ENCODE results near the gene PCBP2. TPM values are rescaled to one million over a fixed set of nuclear protein-coding genes. Genes with fewer than 3 reads are reported as not detected.

PCBP2 gene
- total RNA-seq, 1 donor from 2014 or later = 1,170 TPM

DNA sequence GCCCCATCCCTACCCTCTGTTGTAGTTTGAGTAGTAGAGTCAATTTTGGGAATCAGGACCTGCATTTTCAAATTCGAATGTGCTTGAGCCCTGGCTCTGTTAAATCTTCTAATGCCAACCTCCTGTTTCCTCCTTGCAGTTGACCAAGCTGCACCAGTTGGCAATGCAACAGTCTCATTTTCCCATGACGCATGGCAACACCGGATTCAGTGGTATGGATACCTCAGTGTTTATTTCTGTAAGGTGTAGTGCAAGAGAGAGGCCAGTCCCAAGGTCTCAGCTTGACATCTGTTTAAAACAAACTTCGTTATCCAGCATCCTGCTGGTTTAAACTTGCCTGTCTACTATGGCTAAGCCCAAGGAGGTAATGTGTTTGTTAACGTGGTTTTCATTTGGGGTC is 15.2 kb downstream of the PCBP2 start:
- no peak overlapping the region for H3K4me3 Mint-ChIP-seq (ENCODE audit: unreplicated experiment)
- H3K27ac Mint-ChIP-seq (ENCODE audit: unreplicated experiment) = no peak overlapping the region
- no peaks in the 10 kb centered on the region for H3K36me3 Mint-ChIP-seq (ENCODE audit: unreplicated experiment)
- no peak for TF ChIP-seq CTCF (IDR thresholded peaks at IDR 0.05; ENCODE audit: partially characterized antibody, unreplicated experiment)
- peaks cover 6% of the 10 kb centered on the region for H3K27me3 Mint-ChIP-seq (ENCODE audit: unreplicated experiment)
- H3K9me3 Mint-ChIP-seq (ENCODE audit: unreplicated experiment) = no peaks in the 10 kb centered on the region
- peaks cover 7% of the 10 kb centered on the region for H3K4me1 Mint-ChIP-seq (ENCODE audit: low read depth, unreplicated experiment)
- DNase-seq = no peak

- H3K4me3 Mint-ChIP-seq (ENCODE audit: unreplicated experiment) = no peak overlapping the region
- H3K36me3 Mint-ChIP-seq (ENCODE audit: unreplicated experiment) = no peaks in the 10 kb centered on the region
- H3K27me3 Mint-ChIP-seq (ENCODE audit: unreplicated experiment) = peaks cover 6% of the 10 kb centered on the region
- TF ChIP-seq CTCF (IDR thresholded peaks at IDR 0.05; ENCODE audit: partially characterized antibody, unreplicated experiment) = no peak
- H3K4me1 Mint-ChIP-seq (ENCODE audit: low read depth, unreplicated experiment) = peaks cover 7% of the 10 kb centered on the region
- DNase-seq = no peak
- no peak overlapping the region for H3K27ac Mint-ChIP-seq (ENCODE audit: unreplicated experiment)
- no peaks in the 10 kb centered on the region for H3K9me3 Mint-ChIP-seq (ENCODE audit: unreplicated experiment)
Observed at GRCh38 chr12:53467880-53468279, 16.0 kb downstream of the PCBP2 start.

- Mint-ChIP-seq H3K27me3 (ENCODE audit: unreplicated experiment) (peaks cover 6% of the 10 kb centered on the region), H3K27ac (ENCODE audit: unreplicated experiment) (peak overlapping the region; percentile 76), H3K9me3 (ENCODE audit: unreplicated experiment) (no peaks in the 10 kb centered on the region), H3K4me1 (ENCODE audit: low read depth, unreplicated experiment) (peaks cover 7% of the 10 kb centered on the region), H3K36me3 (ENCODE audit: unreplicated experiment) (no peaks in the 10 kb centered on the region), H3K4me3 (ENCODE audit: unreplicated experiment) (no peak overlapping the region)
- TF ChIP-seq CTCF (IDR thresholded peaks at IDR 0.05; ENCODE audit: partially characterized antibody, unreplicated experiment) = no peak
- no peak for DNase-seq
Observed at GRCh38 chr12:53468282-53468681, 16.4 kb downstream of the PCBP2 start.

DNA sequence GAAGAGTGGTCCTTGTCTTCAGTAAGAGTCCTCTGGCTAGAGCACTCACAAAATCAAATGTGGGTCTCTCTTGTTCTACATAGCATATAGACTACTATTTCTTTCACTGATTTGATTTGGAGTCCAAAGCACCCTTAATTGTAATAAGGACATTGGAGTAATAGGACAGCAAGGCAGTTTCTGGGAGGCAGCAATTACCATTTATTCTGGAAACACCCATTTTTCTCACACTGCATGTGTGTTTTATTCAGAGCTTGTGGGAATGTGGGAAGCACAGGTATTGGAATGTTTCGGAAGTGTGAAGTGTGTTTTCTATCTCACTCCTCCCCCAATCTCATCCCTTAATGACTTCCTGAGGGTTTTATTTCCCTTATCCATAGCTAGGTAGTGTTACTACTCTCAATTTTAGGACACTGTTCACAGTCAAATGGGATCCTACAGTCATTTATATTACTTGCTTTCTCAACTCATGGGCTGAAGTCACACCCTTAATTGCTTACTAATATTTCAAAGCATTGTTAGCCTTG is 20.2 kb downstream of the PCBP2 start:
- Mint-ChIP-seq H3K4me1 (ENCODE audit: low read depth, unreplicated experiment) (peaks cover 34% of the 10 kb centered on the region), H3K27ac (ENCODE audit: unreplicated experiment) (no peak overlapping the region)

More for the DNA sequence above, 20.2 kb downstream of the PCBP2 start:
- Mint-ChIP-seq H3K27me3 (ENCODE audit: unreplicated experiment) (peaks cover 7% of the 10 kb centered on the region), H3K4me3 (ENCODE audit: unreplicated experiment) (no peak overlapping the region), H3K9me3 (ENCODE audit: unreplicated experiment) (no peaks in the 10 kb centered on the region), H3K36me3 (ENCODE audit: unreplicated experiment) (no peaks in the 10 kb centered on the region)
- TF ChIP-seq CTCF (IDR thresholded peaks at IDR 0.05; ENCODE audit: partially characterized antibody, unreplicated experiment) = no peak
- DNase-seq = no peak

Data from glutamatergic neuron (in vitro differentiated cells).